ENCODE measurements around the gene PCYOX1L. TPM values are rescaled to one million over a fixed set of nuclear protein-coding genes. Genes with fewer than 3 reads are reported as not detected.
A peak's percentile ranks its signal among the peaks of the same experiment; 100 is the strongest.

The PCYOX1L gene
- total and polyA plus RNA-seq, 3 experiments from 2014 or later = 11.9 to 23.3 (median 22.6) TPM

GRCh38 chr5:149400304-149400703 lies 42.5 kb downstream of the PCYOX1L start:
- H3K27me3 ChIP-seq (ENCODE audit: insufficient read depth, low read length, poor library complexity, severe bottlenecking) = no peaks in the 10 kb centered on the region
- H3K4me1 Mint-ChIP-seq = no peaks in the 10 kb centered on the region
- CTCF ChIA-PET = no interaction called here

GRCh38 chr5:149401051-149401450 lies 43.2 kb downstream of the PCYOX1L start:
- Mint-ChIP-seq H3K9me3 (peaks cover 0 to 2% (median 0%) of the 10 kb centered on the region in 5 donors), H3K27ac (no peak overlapping the region), H3K27me3 (peaks cover 0 to 41% of the 10 kb centered on the region in 2 donors), H3K36me3 (peaks cover 0 to 1% (median 0%) of the 10 kb centered on the region in 3 donors), H3K4me1 (no peaks in the 10 kb centered on the region), H3K4me3 (no peak overlapping the region)
- DNase-seq = no peak
- Histone ChIP-seq H3K4me3 (ENCODE audit: low read length) (no peak overlapping the region), H3K4me1 (ENCODE audit: insufficient read depth, low read length) (no peaks in the 10 kb centered on the region), H3K9me3 (ENCODE audit: low read length) (no peaks in the 10 kb centered on the region), H3K36me3 (ENCODE audit: insufficient read depth, low read length) (no peaks in the 10 kb centered on the region), H3K27ac (ENCODE audit: low read depth, low read length) (no peak overlapping the region), H3K27me3 (ENCODE audit: insufficient read depth, low read length, poor library complexity, severe bottlenecking) (no peaks in the 10 kb centered on the region)
- ChIA-PET POLR2A (no interaction called here), CTCF (no interaction called here)

More at GRCh38 chr5:149400304-149400703, 42.5 kb downstream of the PCYOX1L start:
- Histone ChIP-seq H3K4me3 (ENCODE audit: low read length) (no peak overlapping the region), H3K4me1 (ENCODE audit: insufficient read depth, low read length) (no peaks in the 10 kb centered on the region), H3K36me3 (ENCODE audit: insufficient read depth, low read length) (no peaks in the 10 kb centered on the region), H3K9me3 (ENCODE audit: low read length) (no peaks in the 10 kb centered on the region), H3K27ac (ENCODE audit: low read depth, low read length) (no peak overlapping the region)
- no peak overlapping the region for H3K4me3 Mint-ChIP-seq
- H3K9me3 Mint-ChIP-seq = peaks cover 0 to 2% (median 0%) of the 10 kb centered on the region in 5 donors
- H3K27ac Mint-ChIP-seq = no peak overlapping the region
- H3K36me3 Mint-ChIP-seq = peaks cover 0 to 1% (median 0%) of the 10 kb centered on the region in 3 donors
- POLR2A ChIA-PET = no interaction called here
- DNase-seq = no peak
- H3K27me3 Mint-ChIP-seq = peaks cover 0 to 37% of the 10 kb centered on the region in 2 donors

GRCh38 chr5:149402291-149402690 lies 44.4 kb downstream of the PCYOX1L start:
- H3K27me3 ChIP-seq (ENCODE audit: insufficient read depth, low read length, poor library complexity, severe bottlenecking) = no peaks in the 10 kb centered on the region
- H3K36me3 ChIP-seq (ENCODE audit: insufficient read depth, low read length) = no peaks in the 10 kb centered on the region
- peaks cover 0 to 2% (median 0%) of the 10 kb centered on the region in 5 donors for H3K9me3 Mint-ChIP-seq
- POLR2A ChIA-PET = no interaction called here
- no peaks in the 10 kb centered on the region for H3K4me1 Mint-ChIP-seq
- H3K27ac ChIP-seq (ENCODE audit: low read depth, low read length) = no peak overlapping the region
- no peak overlapping the region for H3K4me3 ChIP-seq (ENCODE audit: low read length)
- H3K27me3 Mint-ChIP-seq = peaks cover 0 to 41% of the 10 kb centered on the region in 2 donors
- no peak for DNase-seq
- no peak overlapping the region for H3K4me3 Mint-ChIP-seq
- CTCF ChIA-PET = no interaction called here
- no peaks in the 10 kb centered on the region for H3K4me1 ChIP-seq (ENCODE audit: insufficient read depth, low read length)
- no peaks in the 10 kb centered on the region for H3K9me3 ChIP-seq (ENCODE audit: low read length)
- H3K27ac Mint-ChIP-seq = peak overlapping the region in 1 of 8 donors; percentile 29
- peaks cover 0 to 1% (median 0%) of the 10 kb centered on the region in 3 donors for H3K36me3 Mint-ChIP-seq

GRCh38 chr5:149403923-149404745 lies 46.3 kb downstream of the PCYOX1L start:
- H3K4me1 ChIP-seq (ENCODE audit: insufficient read depth, low read length) = no peaks in the 10 kb centered on the region
- Mint-ChIP-seq H3K27me3 (peaks cover 0 to 30% of the 10 kb centered on the region in 2 donors), H3K4me3 (no peak overlapping the region), H3K9me3 (peaks cover 0 to 2% (median 0%) of the 10 kb centered on the region in 5 donors), H3K4me1 (no peaks in the 10 kb centered on the region), H3K27ac (no peak overlapping the region), H3K36me3 (peaks cover 0 to 1% (median 0%) of the 10 kb centered on the region in 3 donors)
- H3K4me3 ChIP-seq (ENCODE audit: low read length) = no peak overlapping the region
- DNase-seq = no peak
- CTCF ChIA-PET = no interaction called here
- no peak overlapping the region for H3K27ac ChIP-seq (ENCODE audit: low read depth, low read length)
- no peaks in the 10 kb centered on the region for H3K27me3 ChIP-seq (ENCODE audit: insufficient read depth, low read length, poor library complexity, severe bottlenecking)
- no peaks in the 10 kb centered on the region for H3K36me3 ChIP-seq (ENCODE audit: insufficient read depth, low read length)
- no peaks in the 10 kb centered on the region for H3K9me3 ChIP-seq (ENCODE audit: low read length)
- POLR2A ChIA-PET = no interaction called here

- peaks cover 0 to 2% (median 0%) of the 10 kb centered on the region in 5 donors for H3K9me3 Mint-ChIP-seq
- no peaks in the 10 kb centered on the region for H3K4me1 Mint-ChIP-seq
- no peaks in the 10 kb centered on the region for H3K36me3 Mint-ChIP-seq
- CTCF ChIA-PET = no interaction called here
- H3K27ac Mint-ChIP-seq = peak overlapping the region in 1 of 8 donors; percentile 3
- Histone ChIP-seq H3K4me1 (ENCODE audit: insufficient read depth, low read length) (no peaks in the 10 kb centered on the region), H3K36me3 (ENCODE audit: insufficient read depth, low read length) (no peaks in the 10 kb centered on the region), H3K4me3 (ENCODE audit: low read length) (no peak overlapping the region), H3K27ac (ENCODE audit: low read depth, low read length) (no peak overlapping the region), H3K27me3 (ENCODE audit: insufficient read depth, low read length, poor library complexity, severe bottlenecking) (no peaks in the 10 kb centered on the region), H3K9me3 (ENCODE audit: low read length) (no peaks in the 10 kb centered on the region)
- no peak for DNase-seq
- no peak overlapping the region for H3K4me3 Mint-ChIP-seq
- POLR2A ChIA-PET = no interaction called here
- peaks cover 0 to 23% of the 10 kb centered on the region in 2 donors for H3K27me3 Mint-ChIP-seq
Measured at GRCh38 chr5:149404746-149405549, 47.1 kb downstream of the PCYOX1L start.

GRCh38 chr5:149405550-149406202 lies 47.8 kb downstream of the PCYOX1L start:
- Histone ChIP-seq H3K4me3 (ENCODE audit: low read length) (no peak overlapping the region), H3K36me3 (ENCODE audit: insufficient read depth, low read length) (no peaks in the 10 kb centered on the region), H3K9me3 (ENCODE audit: low read length) (no peaks in the 10 kb centered on the region), H3K27ac (ENCODE audit: low read depth, low read length) (no peak overlapping the region), H3K4me1 (ENCODE audit: insufficient read depth, low read length) (no peaks in the 10 kb centered on the region), H3K27me3 (ENCODE audit: insufficient read depth, low read length, poor library complexity, severe bottlenecking) (no peaks in the 10 kb centered on the region)
- no peak for DNase-seq
- ChIA-PET POLR2A (no interaction called here), CTCF (no interaction called here)
- H3K27me3 Mint-ChIP-seq = peaks cover 0 to 20% of the 10 kb centered on the region in 2 donors
- H3K4me1 Mint-ChIP-seq = no peaks in the 10 kb centered on the region
- H3K9me3 Mint-ChIP-seq = peaks cover 0 to 2% (median 0%) of the 10 kb centered on the region in 5 donors
- no peak overlapping the region for H3K4me3 Mint-ChIP-seq
- H3K36me3 Mint-ChIP-seq = no peaks in the 10 kb centered on the region
- no peak overlapping the region for H3K27ac Mint-ChIP-seq

- Mint-ChIP-seq H3K9me3 (no peaks in the 10 kb centered on the region), H3K4me1 (no peaks in the 10 kb centered on the region), H3K27ac (peak overlapping the region in 1 of 8 donors; percentile 42), H3K27me3 (peaks cover 0 to 16% of the 10 kb centered on the region in 2 donors), H3K4me3 (no peak overlapping the region), H3K36me3 (no peaks in the 10 kb centered on the region)
- Histone ChIP-seq H3K9me3 (ENCODE audit: low read length) (no peaks in the 10 kb centered on the region), H3K27me3 (ENCODE audit: insufficient read depth, low read length, poor library complexity, severe bottlenecking) (no peaks in the 10 kb centered on the region), H3K4me1 (ENCODE audit: insufficient read depth, low read length) (no peaks in the 10 kb centered on the region), H3K27ac (ENCODE audit: low read depth, low read length) (no peak overlapping the region), H3K4me3 (ENCODE audit: low read length) (no peak overlapping the region), H3K36me3 (ENCODE audit: insufficient read depth, low read length) (no peaks in the 10 kb centered on the region)
- DNase-seq = no peak
- POLR2A ChIA-PET = no interaction called here
- CTCF ChIA-PET = no interaction called here
Measured at GRCh38 chr5:149406203-149406978, 48.5 kb downstream of the PCYOX1L start.

Measured in CD8-positive, alpha-beta memory T cell (primary cell).